ENCODE results near the gene SKP1.

GRCh38 chr5:134139377-134139851 is 37.3 kb downstream of the SKP1 start:
- no peak for TF ChIP-seq EZH2 (IDR thresholded peaks at IDR 0.05)
- TF ChIP-seq, protein P1, sequence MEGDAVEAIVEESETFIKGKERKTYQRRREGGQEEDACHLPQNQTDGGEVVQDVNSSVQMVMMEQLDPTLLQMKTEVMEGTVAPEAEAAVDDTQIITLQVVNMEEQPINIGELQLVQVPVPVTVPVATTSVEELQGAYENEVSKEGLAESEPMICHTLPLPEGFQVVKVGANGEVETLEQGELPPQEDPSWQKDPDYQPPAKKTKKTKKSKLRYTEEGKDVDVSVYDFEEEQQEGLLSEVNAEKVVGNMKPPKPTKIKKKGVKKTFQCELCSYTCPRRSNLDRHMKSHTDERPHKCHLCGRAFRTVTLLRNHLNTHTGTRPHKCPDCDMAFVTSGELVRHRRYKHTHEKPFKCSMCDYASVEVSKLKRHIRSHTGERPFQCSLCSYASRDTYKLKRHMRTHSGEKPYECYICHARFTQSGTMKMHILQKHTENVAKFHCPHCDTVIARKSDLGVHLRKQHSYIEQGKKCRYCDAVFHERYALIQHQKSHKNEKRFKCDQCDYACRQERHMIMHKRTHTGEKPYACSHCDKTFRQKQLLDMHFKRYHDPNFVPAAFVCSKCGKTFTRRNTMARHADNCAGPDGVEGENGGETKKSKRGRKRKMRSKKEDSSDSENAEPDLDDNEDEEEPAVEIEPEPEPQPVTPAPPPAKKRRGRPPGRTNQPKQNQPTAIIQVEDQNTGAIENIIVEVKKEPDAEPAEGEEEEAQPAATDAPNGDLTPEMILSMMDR (IDR thresholded peaks at IDR 0.05): no peak
- TF ChIP-seq EZH2phosphoT487 (IDR thresholded peaks at IDR 0.05): no peak

Measured in neural progenitor cell (in vitro differentiated cells).